DOHH2 (cell line): ENCODE data around the gene KIAA0513.
"Not testable (repeated sequence)": the region's sequence is repeated elsewhere in the genome, so short reads cannot be mapped to it uniquely, and the experiment has no call there.

Source experiments
- H3F3A ChIP-seq: fragments of 200-600 bp; sonication (generic), shearing (Covaris generic); 2 replicates; pipeline ENCODE4 v1.6.0; 2016; ENCODE audit warnings: antibody characterized with exemption, mild to moderate bottlenecking; ENCODE audit not compliant: control insufficient read depth, insufficient read depth
- H3K27ac ChIP-seq: fragments of 200-600 bp; sonication (generic); 2 replicates; pipeline ENCODE4 v1.5.1; 2014; ENCODE audit warnings: low read depth, mild to moderate bottlenecking, low read length, moderate library complexity
- H3K27me3 ChIP-seq: fragments of 200-600 bp; sonication (generic); 2 replicates; pipeline ENCODE4 v1.6.1; 2014; ENCODE audit warnings: mild to moderate bottlenecking, low read length, mixed read lengths; ENCODE audit not compliant: control insufficient read depth
- H3K36me3 ChIP-seq: fragments of 200-600 bp; sonication (generic); 2 replicates; pipeline ENCODE4 v1.6.1; 2014; ENCODE audit warnings: mild to moderate bottlenecking, low read length, moderate library complexity, mixed read lengths; ENCODE audit not compliant: control insufficient read depth
- H3K4me1 ChIP-seq: fragments of 200-600 bp; sonication (generic); 2 replicates; pipeline ENCODE4 v1.6.1; 2014; ENCODE audit warnings: mild to moderate bottlenecking, low read length, mixed read lengths; ENCODE audit not compliant: control insufficient read depth
- H3K4me2 ChIP-seq: fragments of 200-600 bp; sonication (generic); 2 replicates; pipeline ENCODE4 v1.6.0; 2014; ENCODE audit warnings: mild to moderate bottlenecking, low read length, moderate library complexity
- H3K4me3 ChIP-seq: fragments of 200-600 bp; sonication (generic); 2 replicates; pipeline ENCODE4 v1.5.1; 2014; ENCODE audit warnings: mild to moderate bottlenecking, low read length, mixed read lengths
- H3K79me2 ChIP-seq: fragments of 200-600 bp; sonication (generic); 2 replicates; pipeline ENCODE4 v1.6.1; 2014; ENCODE audit warnings: mild to moderate bottlenecking, low read length, mixed read lengths; ENCODE audit not compliant: control insufficient read depth
- H3K9me2 ChIP-seq: fragments of 200-600 bp; sonication (generic); replicated peaks from 2 replicates; pipeline ENCODE4 v1.6.1; 2014; ENCODE audit warnings: mild to moderate bottlenecking, low read length, mixed read lengths; ENCODE audit not compliant: control insufficient read depth
- H3K9me3 ChIP-seq: fragments of 200-600 bp; sonication (generic); 2 replicates; pipeline ENCODE4 v1.6.1; 2014; ENCODE audit warnings: antibody characterized with exemption, low read length, mixed read lengths; ENCODE audit not compliant: control insufficient read depth, insufficient read depth
- H4K20me1 ChIP-seq: fragments of 200-600 bp; sonication (generic); 2 replicates; pipeline ENCODE4 v1.6.0; 2014; ENCODE audit warnings: low read depth, mild to moderate bottlenecking, antibody characterized with exemption, low read length, moderate library complexity; ENCODE audit not compliant: control insufficient read depth, insufficient read depth
- EZH2phosphoT487 ChIP-seq: fragments of 200-600 bp; sonication (generic); IDR thresholded peaks from 2 replicates; pipeline ENCODE4 v1.6.1; 2017; ENCODE audit warnings: borderline replicate concordance, mild to moderate bottlenecking, antibody characterized with exemption, low read length, moderate library complexity, mixed read lengths
- TF ChIP-seq, protein P1 (sequence below): fragments of 200-600 bp; sonication (generic); IDR thresholded peaks from one replicate; pipeline ENCODE4 v1.5.1; 2014; ENCODE audit warnings: antibody characterized with exemption, mild to moderate bottlenecking, low read depth, low read length; ENCODE audit not compliant: poor library complexity, severe bottlenecking

The KIAA0513 gene

DNA sequence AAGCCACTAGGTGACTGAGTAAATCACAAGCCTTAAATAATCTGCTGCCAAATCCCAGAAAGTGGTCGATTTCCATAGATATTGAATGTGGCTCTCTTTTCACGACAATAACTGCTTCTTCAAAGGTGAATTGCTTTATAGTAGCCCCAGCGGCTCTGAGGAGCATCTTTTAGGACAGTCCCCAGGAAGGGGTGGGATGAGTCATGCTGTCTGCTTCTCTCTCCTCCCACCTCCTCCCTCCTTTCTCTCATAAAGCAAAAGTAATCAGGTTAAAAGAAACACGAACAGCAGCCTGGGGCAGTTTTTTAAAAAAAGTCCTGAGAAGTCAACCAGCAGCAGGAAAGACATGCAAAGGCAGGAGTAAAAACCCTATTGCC, 1.8 kb downstream of the KIAA0513 start:
- Histone ChIP-seq H3F3A (no peaks in the 10 kb centered on the region), H3K9me3 (no peaks in the 10 kb centered on the region), H3K27me3 (peaks cover 26% of the 10 kb centered on the region), H3K36me3 (no peaks in the 10 kb centered on the region), H3K4me1 (peaks cover 12% of the 10 kb centered on the region), H3K4me2 (no peak overlapping the region), H3K4me3 (no peak overlapping the region), H4K20me1 (no peaks in the 10 kb centered on the region), H3K9me2 (no peaks in the 10 kb centered on the region), H3K27ac (no peak overlapping the region), H3K79me2 (no peaks in the 10 kb centered on the region)
- TF ChIP-seq, protein P1, sequence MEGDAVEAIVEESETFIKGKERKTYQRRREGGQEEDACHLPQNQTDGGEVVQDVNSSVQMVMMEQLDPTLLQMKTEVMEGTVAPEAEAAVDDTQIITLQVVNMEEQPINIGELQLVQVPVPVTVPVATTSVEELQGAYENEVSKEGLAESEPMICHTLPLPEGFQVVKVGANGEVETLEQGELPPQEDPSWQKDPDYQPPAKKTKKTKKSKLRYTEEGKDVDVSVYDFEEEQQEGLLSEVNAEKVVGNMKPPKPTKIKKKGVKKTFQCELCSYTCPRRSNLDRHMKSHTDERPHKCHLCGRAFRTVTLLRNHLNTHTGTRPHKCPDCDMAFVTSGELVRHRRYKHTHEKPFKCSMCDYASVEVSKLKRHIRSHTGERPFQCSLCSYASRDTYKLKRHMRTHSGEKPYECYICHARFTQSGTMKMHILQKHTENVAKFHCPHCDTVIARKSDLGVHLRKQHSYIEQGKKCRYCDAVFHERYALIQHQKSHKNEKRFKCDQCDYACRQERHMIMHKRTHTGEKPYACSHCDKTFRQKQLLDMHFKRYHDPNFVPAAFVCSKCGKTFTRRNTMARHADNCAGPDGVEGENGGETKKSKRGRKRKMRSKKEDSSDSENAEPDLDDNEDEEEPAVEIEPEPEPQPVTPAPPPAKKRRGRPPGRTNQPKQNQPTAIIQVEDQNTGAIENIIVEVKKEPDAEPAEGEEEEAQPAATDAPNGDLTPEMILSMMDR = no peak
- TF ChIP-seq EZH2phosphoT487 = no peak

DNA sequence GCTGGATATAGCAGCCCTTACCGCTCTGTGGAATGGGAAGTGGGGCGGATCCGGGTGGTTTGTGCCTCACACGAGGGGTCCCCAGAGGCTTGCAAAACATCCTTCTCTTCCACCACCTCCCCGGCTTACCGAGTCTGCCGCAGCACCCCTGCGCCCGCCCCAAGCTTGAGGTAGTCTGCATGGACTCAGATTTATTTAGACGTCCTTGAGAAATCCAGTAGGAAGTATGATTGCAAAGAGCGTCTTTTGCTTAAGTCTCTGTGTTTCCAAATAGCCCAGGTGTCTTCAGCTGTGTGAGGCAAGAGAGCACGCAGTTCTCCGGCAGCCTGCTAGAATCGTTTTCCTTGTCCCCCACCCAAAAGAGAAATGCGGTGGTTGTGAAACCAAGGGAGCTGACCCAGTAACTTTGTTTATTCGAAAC, 2.4 kb downstream of the KIAA0513 start:
- no peaks in the 10 kb centered on the region for H4K20me1 ChIP-seq
- H3K27me3 ChIP-seq = peaks cover 26% of the 10 kb centered on the region
- H3K27ac ChIP-seq = no peak overlapping the region
- H3K9me2 ChIP-seq = no peaks in the 10 kb centered on the region
- no peaks in the 10 kb centered on the region for H3F3A ChIP-seq
- H3K4me3 ChIP-seq = no peak overlapping the region
- H3K36me3 ChIP-seq = no peaks in the 10 kb centered on the region
- TF ChIP-seq, protein P1 = no peak
- no peak for TF ChIP-seq EZH2phosphoT487
- peaks cover 12% of the 10 kb centered on the region for H3K4me1 ChIP-seq
- H3K4me2 ChIP-seq = no peak overlapping the region
- H3K9me3 ChIP-seq = no peaks in the 10 kb centered on the region
- no peaks in the 10 kb centered on the region for H3K79me2 ChIP-seq

DNA sequence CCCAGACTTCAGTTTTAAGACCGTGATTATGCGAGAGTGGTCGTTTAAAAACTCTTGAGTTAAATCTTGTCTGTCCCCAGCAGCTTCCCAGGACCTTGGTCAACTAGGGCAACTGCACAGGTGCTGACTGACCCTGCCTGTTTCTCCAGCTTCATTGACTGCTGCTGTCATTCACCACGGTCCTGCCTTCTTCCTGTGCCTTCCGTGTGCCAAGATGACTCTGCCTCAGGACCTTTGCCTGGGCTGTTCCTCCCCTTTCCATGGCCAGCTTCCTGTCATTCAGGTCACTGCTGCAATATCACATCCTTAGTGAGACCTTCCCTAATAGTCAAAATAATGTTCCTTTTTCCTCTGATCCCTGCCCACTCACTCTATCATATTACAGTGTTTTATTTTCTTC, 3.9 kb downstream of the KIAA0513 start:
- no peak for TF ChIP-seq EZH2phosphoT487
- TF ChIP-seq, protein P1 = no peak
- H3K9me3 ChIP-seq = no peaks in the 10 kb centered on the region
- no peak overlapping the region for H3K27ac ChIP-seq
- H3K36me3 ChIP-seq = no peaks in the 10 kb centered on the region
- H4K20me1 ChIP-seq = no peaks in the 10 kb centered on the region
- H3K9me2 ChIP-seq = no peaks in the 10 kb centered on the region
- H3K4me1 ChIP-seq = peaks cover 12% of the 10 kb centered on the region
- peaks cover 26% of the 10 kb centered on the region for H3K27me3 ChIP-seq
- H3K79me2 ChIP-seq = no peaks in the 10 kb centered on the region
- no peak overlapping the region for H3K4me3 ChIP-seq
- H3K4me2 ChIP-seq = no peak overlapping the region
- no peaks in the 10 kb centered on the region for H3F3A ChIP-seq

DNA sequence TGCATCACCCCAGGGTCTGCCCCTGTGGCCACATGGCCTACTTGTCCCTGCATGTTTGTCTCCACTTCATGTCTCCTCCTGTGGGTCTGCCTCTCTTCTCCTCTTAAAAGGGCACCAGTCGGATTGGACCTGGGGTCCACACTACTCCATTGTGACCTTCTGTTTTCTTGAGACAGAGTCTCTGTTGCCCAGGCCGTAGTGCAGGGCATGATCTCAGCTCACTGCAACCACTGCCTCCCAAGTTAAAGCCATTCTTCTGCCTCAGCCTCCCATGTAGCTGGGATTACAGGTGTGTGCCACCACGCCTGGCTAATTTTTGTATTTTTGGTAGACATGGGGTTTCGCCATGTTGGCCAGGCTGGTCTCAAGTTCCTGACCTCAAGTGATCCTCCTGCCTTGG, 4.6 kb downstream of the KIAA0513 start:
- H3K27ac ChIP-seq, H3K79me2 ChIP-seq, H3F3A ChIP-seq, H3K36me3 ChIP-seq, H3K4me3 ChIP-seq, H3K9me2 ChIP-seq, H3K9me3 ChIP-seq, H4K20me1 ChIP-seq, H3K4me2 ChIP-seq, H3K4me1 ChIP-seq: not testable (repeated sequence)
- H3K27me3 ChIP-seq = peaks cover 26% of the 10 kb centered on the region
